Measurements from ENCODE around the gene NSD1.

NSD1 gene

DNA sequence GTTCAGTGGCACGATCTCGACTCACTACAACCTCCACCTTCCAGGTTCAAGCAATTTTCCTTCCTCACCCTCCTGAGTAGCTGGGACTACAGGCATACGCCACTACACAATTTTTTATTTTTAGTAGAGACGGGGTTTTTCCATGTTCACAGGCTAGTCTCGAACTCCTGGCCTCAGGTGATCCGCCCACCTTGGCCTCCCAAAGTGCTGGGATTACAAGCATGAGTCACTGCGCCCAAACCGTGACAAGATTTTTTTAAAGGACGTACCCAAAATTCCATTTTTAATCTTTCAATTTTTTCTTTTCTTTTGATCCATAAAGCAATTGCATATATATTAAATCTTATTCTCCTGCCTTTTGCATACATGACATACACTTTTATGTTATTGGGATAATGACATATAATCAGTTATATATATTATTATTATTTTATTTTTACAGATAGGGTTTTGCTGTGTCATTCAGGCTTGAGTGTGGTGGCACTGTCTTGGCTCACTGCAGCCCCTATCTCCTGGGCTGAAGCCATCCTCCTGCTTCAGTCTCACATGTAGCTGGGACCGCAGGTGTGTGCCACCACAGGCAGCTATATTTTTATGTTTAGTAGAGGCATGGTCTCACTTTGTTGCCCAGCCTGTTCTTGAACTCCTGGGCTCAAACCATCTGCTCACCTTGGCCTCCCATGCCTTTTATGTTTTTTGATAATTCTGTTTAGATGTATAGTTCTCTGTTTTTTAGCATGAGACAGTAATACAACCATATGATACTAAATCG, 98.1 kb downstream of the NSD1 start:
- no peak overlapping the region for H3K14ac ChIP-seq (ENCODE audit: low read length in 2 of 2)
- H3K36me3 ChIP-seq (ENCODE audit: control insufficient read depth in 1 of 2, insufficient read depth in 2 of 2, low read depth in 1 of 2, low read length in 2 of 2), result peaks cover 7 to 32% of the 10 kb centered on the region in 2 experiments
- peak overlapping the region; percentile 33 for H3K27ac ChIP-seq (ENCODE audit: low read length, poor library complexity, severe bottlenecking)
- H3K27me3 ChIP-seq (ENCODE audit: control insufficient read depth in 1 of 2, insufficient read depth in 1 of 2, low read length in 2 of 2), result no peaks in the 10 kb centered on the region
- peaks cover 7% of the 10 kb centered on the region for H3K4me1 ChIP-seq (ENCODE audit: control insufficient read depth, insufficient read depth, low read depth, low read length)
- no peak overlapping the region for H2BK120ac ChIP-seq (ENCODE audit: low read depth, low read length)
- H3K18ac ChIP-seq (ENCODE audit: low read depth in 1 of 2, low read length in 2 of 2), result peak overlapping the region in 1 of 2 experiments; percentile 76
- DNase-seq, result no peak
- no peak overlapping the region for H3K4me2 ChIP-seq (ENCODE audit: low read length, poor library complexity, severe bottlenecking)
- H3K9me3 ChIP-seq (ENCODE audit: control insufficient read depth, low read length), result no peaks in the 10 kb centered on the region
- H4K91ac ChIP-seq (ENCODE audit: low read length), result no peak overlapping the region
- no peak overlapping the region for H3K9ac ChIP-seq (ENCODE audit: low read length)
- H2BK5ac ChIP-seq (ENCODE audit: low read depth, low read length, poor library complexity, severe bottlenecking), result no peak overlapping the region
- no peak overlapping the region for H3K23ac ChIP-seq (ENCODE audit: low read length in 2 of 2)
- no peak overlapping the region for H3K4ac ChIP-seq (ENCODE audit: low read depth in 1 of 2, low read length in 2 of 2)
- no peak overlapping the region for H3K4me3 ChIP-seq (ENCODE audit: insufficient read depth in 1 of 2, low read depth in 1 of 2, low read length in 2 of 2)
- peaks cover 5% of the 10 kb centered on the region for H3K79me1 ChIP-seq (replicated peaks; ENCODE audit: low read length, poor library complexity, severe bottlenecking)
- peak overlapping the region; percentile 53 for H2AK5ac ChIP-seq (ENCODE audit: low read length, severe bottlenecking)
- H2AFZ ChIP-seq (ENCODE audit: low read depth, low read length), result no peak overlapping the region
- no peak overlapping the region for H2BK15ac ChIP-seq (ENCODE audit: low read depth, poor library complexity, severe bottlenecking)
- 95% methylated on average over 10 of the region's 11 CpGs for WGBS
- no peak overlapping the region for H4K8ac ChIP-seq (ENCODE audit: low read length)
- H2BK12ac ChIP-seq (ENCODE audit: low read length in 2 of 2), result peak overlapping the region in 1 of 2 experiments; percentile 69

DNA sequence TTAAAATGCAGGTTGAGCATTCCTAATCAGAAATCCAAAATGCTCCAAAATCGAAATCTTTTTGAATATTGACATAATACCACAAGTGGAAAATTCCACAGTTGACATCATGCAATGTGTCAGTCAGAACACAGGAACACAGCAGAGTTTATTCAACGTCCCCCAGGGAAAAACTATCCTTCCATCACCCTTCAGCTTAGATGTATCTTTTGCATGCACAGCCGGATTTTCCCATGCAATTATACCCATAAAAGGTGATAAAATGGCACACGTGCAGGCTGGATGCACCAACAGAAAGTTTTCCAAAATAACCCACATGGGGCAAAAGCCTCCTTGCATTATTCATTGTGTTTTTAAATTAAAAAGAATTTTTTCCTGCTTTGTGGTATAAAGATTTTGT, 98.8 kb downstream of the NSD1 start:
- no peak overlapping the region for H2BK5ac ChIP-seq (ENCODE audit: low read depth, low read length, poor library complexity, severe bottlenecking)
- H3K4me1 ChIP-seq (ENCODE audit: control insufficient read depth, insufficient read depth, low read depth, low read length), result peaks cover 8% of the 10 kb centered on the region
- H2AFZ ChIP-seq (ENCODE audit: low read depth, low read length), result no peak overlapping the region
- peaks cover 8% of the 10 kb centered on the region for H3K79me1 ChIP-seq (replicated peaks; ENCODE audit: low read length, poor library complexity, severe bottlenecking)
- H3K23ac ChIP-seq (ENCODE audit: low read length in 2 of 2), result no peak overlapping the region
- peak overlapping the region; percentile 23 for H3K9ac ChIP-seq (ENCODE audit: low read length)
- H3K18ac ChIP-seq (ENCODE audit: low read depth in 1 of 2, low read length in 2 of 2), result no peak overlapping the region
- H2BK15ac ChIP-seq (ENCODE audit: low read depth, poor library complexity, severe bottlenecking), result no peak overlapping the region
- H4K91ac ChIP-seq (ENCODE audit: low read length), result no peak overlapping the region
- no peak overlapping the region for H3K4me2 ChIP-seq (ENCODE audit: low read length, poor library complexity, severe bottlenecking)
- H2BK12ac ChIP-seq (ENCODE audit: low read length in 2 of 2), result no peak overlapping the region
- no peak overlapping the region for H2AK5ac ChIP-seq (ENCODE audit: low read length, severe bottlenecking)
- H3K9me3 ChIP-seq (ENCODE audit: control insufficient read depth, low read length), result no peaks in the 10 kb centered on the region
- no peak overlapping the region for H2BK120ac ChIP-seq (ENCODE audit: low read depth, low read length)
- no peak overlapping the region for H3K4me3 ChIP-seq (ENCODE audit: insufficient read depth in 1 of 2, low read depth in 1 of 2, low read length in 2 of 2)
- peaks cover 11 to 38% of the 10 kb centered on the region in 2 experiments for H3K36me3 ChIP-seq (ENCODE audit: control insufficient read depth in 1 of 2, insufficient read depth in 2 of 2, low read depth in 1 of 2, low read length in 2 of 2)
- no peak overlapping the region for H4K8ac ChIP-seq (ENCODE audit: low read length)
- H3K14ac ChIP-seq (ENCODE audit: low read length in 2 of 2), result no peak overlapping the region
- H3K4ac ChIP-seq (ENCODE audit: low read depth in 1 of 2, low read length in 2 of 2), result no peak overlapping the region
- WGBS, result 44% methylated on average over 4 of the region's 4 CpGs
- no peaks in the 10 kb centered on the region for H3K27me3 ChIP-seq (ENCODE audit: control insufficient read depth in 1 of 2, insufficient read depth in 1 of 2, low read length in 2 of 2)
- peak; percentile 26 for DNase-seq
- H3K27ac ChIP-seq (ENCODE audit: low read length, poor library complexity, severe bottlenecking), result peak overlapping the region; percentile 46

DNA sequence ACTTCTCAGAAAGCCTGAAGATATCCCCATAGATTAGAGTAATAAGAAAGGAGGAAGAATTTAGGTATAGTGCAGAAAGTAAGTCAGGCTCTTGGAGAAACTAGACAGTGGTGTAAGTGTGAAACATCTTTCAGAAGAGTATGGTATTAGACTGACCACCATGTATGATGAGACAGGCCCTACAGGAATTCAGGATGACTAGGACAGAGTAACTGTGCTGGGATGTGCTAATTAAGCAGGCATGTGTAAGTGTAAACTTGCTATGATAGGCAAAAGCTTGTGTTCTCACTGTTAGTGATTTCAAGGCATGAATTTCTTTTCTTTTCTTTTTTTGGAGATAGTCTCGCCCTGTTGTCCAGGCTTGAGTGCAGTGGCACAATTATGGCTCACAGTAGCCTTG, 99.2 kb downstream of the NSD1 start:
- Histone ChIP-seq H2AK5ac (ENCODE audit: low read length, severe bottlenecking) (no peak overlapping the region), H3K27me3 (ENCODE audit: control insufficient read depth in 1 of 2, insufficient read depth in 1 of 2, low read length in 2 of 2) (no peaks in the 10 kb centered on the region), H3K36me3 (ENCODE audit: control insufficient read depth in 1 of 2, insufficient read depth in 2 of 2, low read depth in 1 of 2, low read length in 2 of 2) (peaks cover 11 to 41% of the 10 kb centered on the region in 2 experiments), H3K14ac (ENCODE audit: low read length in 2 of 2) (no peak overlapping the region), H4K8ac (ENCODE audit: low read length) (no peak overlapping the region), H3K18ac (ENCODE audit: low read depth in 1 of 2, low read length in 2 of 2) (no peak overlapping the region), H2BK12ac (ENCODE audit: low read length in 2 of 2) (no peak overlapping the region), H2BK5ac (ENCODE audit: low read depth, low read length, poor library complexity, severe bottlenecking) (no peak overlapping the region), H3K4me1 (ENCODE audit: control insufficient read depth, insufficient read depth, low read depth, low read length) (peaks cover 8% of the 10 kb centered on the region), H3K4me3 (ENCODE audit: insufficient read depth in 1 of 2, low read depth in 1 of 2, low read length in 2 of 2) (no peak overlapping the region), H3K9ac (ENCODE audit: low read length) (peak overlapping the region; percentile 23), H3K9me3 (ENCODE audit: control insufficient read depth, low read length) (no peaks in the 10 kb centered on the region), H2AFZ (ENCODE audit: low read depth, low read length) (no peak overlapping the region), H3K23ac (ENCODE audit: low read length in 2 of 2) (no peak overlapping the region), H3K27ac (ENCODE audit: low read length, poor library complexity, severe bottlenecking) (peak overlapping the region; percentile 3), H3K79me1 (replicated peaks; ENCODE audit: low read length, poor library complexity, severe bottlenecking) (peaks cover 8% of the 10 kb centered on the region), H3K4ac (ENCODE audit: low read depth in 1 of 2, low read length in 2 of 2) (no peak overlapping the region), H3K4me2 (ENCODE audit: low read length, poor library complexity, severe bottlenecking) (no peak overlapping the region), H4K91ac (ENCODE audit: low read length) (no peak overlapping the region), H2BK15ac (ENCODE audit: low read depth, poor library complexity, severe bottlenecking) (no peak overlapping the region), H2BK120ac (ENCODE audit: low read depth, low read length) (no peak overlapping the region)
- 64% methylated on average over 1 of the region's 1 CpG for WGBS
- DNase-seq, result peak; percentile 82

DNA sequence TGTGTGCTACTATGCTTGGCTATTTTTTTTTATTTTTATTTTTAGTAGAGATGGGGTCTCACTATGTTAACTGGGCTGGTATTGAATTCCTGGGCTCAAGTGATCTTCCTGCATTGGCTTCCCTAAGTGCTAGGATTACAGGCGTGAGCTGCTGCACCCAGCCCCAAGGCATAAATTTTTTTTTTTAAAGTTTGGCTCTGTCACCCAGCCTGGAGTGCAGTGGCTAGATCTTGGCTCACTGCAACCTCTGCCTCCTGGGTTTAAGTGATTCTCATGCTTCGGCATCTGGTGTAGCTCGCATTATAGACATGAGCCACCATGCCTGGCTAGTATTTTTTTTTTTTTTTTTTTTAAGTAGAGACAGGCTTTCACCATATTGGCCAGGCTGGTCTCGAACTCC, 99.6 kb downstream of the NSD1 start:
- Histone ChIP-seq H2AFZ (ENCODE audit: low read depth, low read length) (no peak overlapping the region), H3K4me2 (ENCODE audit: low read length, poor library complexity, severe bottlenecking) (no peak overlapping the region), H2BK15ac (ENCODE audit: low read depth, poor library complexity, severe bottlenecking) (no peak overlapping the region), H3K23ac (ENCODE audit: low read length in 2 of 2) (no peak overlapping the region), H3K4me1 (ENCODE audit: control insufficient read depth, insufficient read depth, low read depth, low read length) (peaks cover 8% of the 10 kb centered on the region), H3K14ac (ENCODE audit: low read length in 2 of 2) (no peak overlapping the region), H3K27ac (ENCODE audit: low read length, poor library complexity, severe bottlenecking) (peak overlapping the region; percentile 3), H2BK5ac (ENCODE audit: low read depth, low read length, poor library complexity, severe bottlenecking) (no peak overlapping the region), H2BK120ac (ENCODE audit: low read depth, low read length) (no peak overlapping the region), H3K4ac (ENCODE audit: low read depth in 1 of 2, low read length in 2 of 2) (no peak overlapping the region), H4K91ac (ENCODE audit: low read length) (no peak overlapping the region), H3K18ac (ENCODE audit: low read depth in 1 of 2, low read length in 2 of 2) (no peak overlapping the region), H2AK5ac (ENCODE audit: low read length, severe bottlenecking) (no peak overlapping the region), H3K36me3 (ENCODE audit: control insufficient read depth in 1 of 2, insufficient read depth in 2 of 2, low read depth in 1 of 2, low read length in 2 of 2) (peaks cover 12 to 45% of the 10 kb centered on the region in 2 experiments), H3K4me3 (ENCODE audit: insufficient read depth in 1 of 2, low read depth in 1 of 2, low read length in 2 of 2) (no peak overlapping the region), H3K9me3 (ENCODE audit: control insufficient read depth, low read length) (no peaks in the 10 kb centered on the region), H4K8ac (ENCODE audit: low read length) (no peak overlapping the region), H3K9ac (ENCODE audit: low read length) (peak overlapping the region; percentile 23), H3K79me1 (replicated peaks; ENCODE audit: low read length, poor library complexity, severe bottlenecking) (peaks cover 9% of the 10 kb centered on the region), H3K27me3 (ENCODE audit: control insufficient read depth in 1 of 2, insufficient read depth in 1 of 2, low read length in 2 of 2) (no peaks in the 10 kb centered on the region), H2BK12ac (ENCODE audit: low read length in 2 of 2) (no peak overlapping the region)
- WGBS, result 87% methylated on average over 4 of the region's 4 CpGs
- peak; percentile 42 for DNase-seq
